ENCODE results near the gene CDHR4.
"Not testable (repeated sequence)": the region's sequence is repeated elsewhere in the genome, so short reads cannot be mapped to it uniquely, and the experiment has no call there.

The CDHR4 gene, protein sequence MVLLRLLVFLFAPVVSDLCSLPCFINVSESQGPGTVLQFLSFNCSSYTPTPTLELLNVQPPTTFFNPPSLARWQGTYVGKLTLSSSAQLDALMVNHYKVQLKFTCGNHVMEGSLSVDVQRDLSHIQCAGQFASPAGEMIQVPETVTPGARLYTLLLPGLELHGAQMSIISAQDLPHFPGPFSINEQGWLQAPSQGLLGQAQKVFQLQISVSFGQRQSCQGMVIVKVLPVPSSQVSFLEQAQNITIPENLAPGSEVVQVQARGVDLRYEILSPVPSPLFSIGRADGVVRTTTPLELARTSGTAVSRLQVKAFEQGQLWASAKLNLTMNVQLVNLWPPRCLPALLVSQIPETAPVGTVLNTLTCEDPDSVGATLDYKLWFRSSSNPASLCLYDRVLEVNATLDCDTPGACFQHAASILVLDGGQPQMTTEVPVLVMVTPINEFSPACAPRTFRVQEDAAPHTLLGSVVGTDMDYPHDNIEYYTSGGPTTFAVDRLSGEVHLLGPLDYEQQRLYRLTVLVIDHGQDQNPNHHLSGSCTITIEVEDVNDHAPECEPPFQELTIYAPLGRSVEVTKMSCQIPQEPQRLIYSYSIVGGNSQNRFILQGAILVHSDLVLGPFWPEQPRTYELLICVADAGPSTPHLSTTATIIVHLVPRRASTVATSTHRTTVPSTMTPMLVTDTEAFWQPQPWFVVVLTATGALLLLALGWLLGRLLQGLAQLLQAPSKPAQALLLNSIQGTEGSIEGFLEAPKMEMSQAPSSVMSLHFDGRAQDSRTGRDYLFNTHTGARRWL

GRCh38 chr3:49799761-49800160, at the start of gene CDHR4:
TSS of gene CDHR4 (minus strand) at chr3:49799873. CDS start at chr3:49799812, 61 bp downstream.
- no peak for DNase-seq

GRCh38 chr3:49845694-49846093, 46.0 kb upstream of the CDHR4 start:
- no peak for DNase-seq

DNA sequence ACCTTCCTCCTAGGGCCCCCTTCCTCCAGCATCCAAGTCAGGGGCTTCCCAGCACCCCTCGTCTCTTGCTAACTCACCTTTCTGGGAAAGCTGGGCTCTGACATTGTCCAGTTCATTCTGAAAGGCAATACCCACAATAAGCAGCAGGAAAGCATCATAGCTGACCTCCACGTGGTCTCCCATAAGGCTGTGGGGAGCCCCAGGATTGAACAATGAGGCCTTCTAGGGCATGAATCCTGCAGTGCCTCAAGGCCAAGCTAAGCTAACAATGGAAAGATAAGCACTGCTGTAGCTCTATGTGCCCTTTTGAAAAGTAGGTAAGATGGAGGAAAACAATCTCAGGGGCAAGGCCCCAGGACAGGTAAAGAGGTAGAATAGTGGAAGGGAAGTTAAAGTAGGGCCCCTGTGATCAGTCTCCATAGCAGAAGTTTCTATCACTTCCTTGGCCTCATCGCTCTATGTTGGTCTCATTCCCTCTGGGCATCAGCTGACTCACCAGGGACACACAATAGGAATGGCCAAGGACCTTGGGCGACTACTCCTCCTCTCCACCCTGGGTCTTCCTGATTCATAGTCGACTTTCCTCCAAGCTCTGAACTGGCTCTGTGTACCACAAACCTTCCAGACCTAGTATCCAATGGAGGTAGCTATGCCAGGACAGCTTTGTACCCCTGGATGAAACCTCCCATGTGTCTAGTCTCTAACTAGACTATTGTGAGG, 45.0 kb upstream of the CDHR4 start:
- DNase-seq, result no peak

DNA sequence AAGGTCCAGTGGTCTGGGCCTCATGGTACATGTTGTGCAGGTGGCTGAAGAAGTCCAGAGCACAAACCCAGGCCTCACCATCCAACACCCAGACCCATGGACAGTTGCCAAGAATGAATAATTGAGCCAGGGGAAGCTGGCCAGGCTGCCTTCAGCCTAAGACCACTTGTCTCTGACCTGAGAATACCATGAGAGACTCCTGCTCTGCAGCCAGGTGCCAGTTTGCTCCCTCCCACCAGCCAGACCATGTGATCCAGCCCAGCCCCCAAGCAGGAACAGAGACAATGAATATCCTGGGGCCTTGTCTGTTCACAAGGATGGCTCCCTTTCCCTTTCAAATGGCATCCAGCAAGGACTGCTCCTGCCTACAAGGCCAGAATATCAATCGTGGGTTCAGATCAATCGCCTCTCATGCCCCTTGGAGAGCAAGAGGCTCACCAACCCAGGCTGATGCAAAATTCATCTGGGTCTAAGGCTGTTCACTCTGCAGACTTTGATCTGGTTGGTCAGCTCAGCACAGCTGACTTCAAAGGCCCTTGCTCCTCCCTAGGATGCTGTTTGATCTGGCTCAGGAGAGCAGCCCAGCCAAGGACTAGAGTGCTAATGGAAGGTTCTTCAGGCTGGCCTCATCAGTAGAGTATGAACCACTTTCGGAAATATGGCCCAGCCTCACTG, 43.3 kb upstream of the CDHR4 start:
- DNase-seq, result no peak

GRCh38 chr3:49841806-49842205, 42.1 kb upstream of the CDHR4 start:
- DNase-seq, result no peak

GRCh38 chr3:49841126-49841696, 41.5 kb upstream of the CDHR4 start:
- DNase-seq, result no peak

GRCh38 chr3:49840388-49840787, 40.7 kb upstream of the CDHR4 start:
- DNase-seq, result no peak

GRCh38 chr3:49839193-49839809, 39.6 kb upstream of the CDHR4 start:
- peak; percentile 66 for DNase-seq

GRCh38 chr3:49831341-49831740, 31.7 kb upstream of the CDHR4 start:
- DNase-seq, result no peak

DNA sequence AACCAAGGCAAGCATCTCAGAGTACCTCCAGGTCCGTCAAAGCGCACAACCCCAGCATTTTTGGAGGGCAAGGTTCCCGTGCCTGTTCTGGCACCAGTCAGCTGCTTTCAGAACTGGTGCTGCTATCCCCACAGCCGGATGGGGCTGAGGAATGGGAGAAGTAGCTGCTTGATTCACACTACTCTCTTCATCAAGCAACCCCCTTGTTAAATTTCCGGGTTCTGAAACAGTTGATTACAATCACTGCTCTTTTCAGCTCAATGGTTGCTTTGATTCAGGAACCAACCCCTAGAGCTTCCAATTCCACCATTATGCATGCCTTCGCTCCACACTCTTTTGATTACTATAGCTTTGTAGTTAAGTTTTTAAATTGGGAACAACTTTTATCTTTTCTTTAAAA, 26.3 kb upstream of the CDHR4 start:
- no peak for DNase-seq

DNA sequence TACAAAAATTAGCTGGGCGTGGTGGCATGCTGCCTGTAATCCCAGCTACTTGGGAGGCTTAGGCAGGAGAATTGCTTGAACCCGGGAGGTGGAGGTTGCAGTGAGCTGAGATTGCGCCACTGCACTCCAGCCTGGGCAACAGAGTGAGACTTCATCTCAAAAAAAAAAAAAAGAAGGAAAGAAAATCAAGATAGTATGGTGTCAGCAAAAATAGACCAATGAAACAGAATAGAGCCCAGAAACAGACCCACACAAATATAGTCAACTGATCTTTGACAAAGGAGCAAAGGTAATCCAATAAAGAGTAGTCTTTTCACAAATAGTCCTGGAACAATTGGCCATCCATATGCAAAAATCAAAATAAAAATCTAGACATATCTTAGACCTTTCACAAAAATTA, 23.5 kb upstream of the CDHR4 start:
- DNase-seq, result not testable (repeated sequence)

- peak; percentile 60 for DNase-seq
Observed at GRCh38 chr3:49813497-49814174, 14.0 kb upstream of the CDHR4 start, which contains the start of gene UBA7. TSS of gene UBA7 (minus strand) at chr3:49813953. CDS start at chr3:49813787, 166 bp downstream.

DNA sequence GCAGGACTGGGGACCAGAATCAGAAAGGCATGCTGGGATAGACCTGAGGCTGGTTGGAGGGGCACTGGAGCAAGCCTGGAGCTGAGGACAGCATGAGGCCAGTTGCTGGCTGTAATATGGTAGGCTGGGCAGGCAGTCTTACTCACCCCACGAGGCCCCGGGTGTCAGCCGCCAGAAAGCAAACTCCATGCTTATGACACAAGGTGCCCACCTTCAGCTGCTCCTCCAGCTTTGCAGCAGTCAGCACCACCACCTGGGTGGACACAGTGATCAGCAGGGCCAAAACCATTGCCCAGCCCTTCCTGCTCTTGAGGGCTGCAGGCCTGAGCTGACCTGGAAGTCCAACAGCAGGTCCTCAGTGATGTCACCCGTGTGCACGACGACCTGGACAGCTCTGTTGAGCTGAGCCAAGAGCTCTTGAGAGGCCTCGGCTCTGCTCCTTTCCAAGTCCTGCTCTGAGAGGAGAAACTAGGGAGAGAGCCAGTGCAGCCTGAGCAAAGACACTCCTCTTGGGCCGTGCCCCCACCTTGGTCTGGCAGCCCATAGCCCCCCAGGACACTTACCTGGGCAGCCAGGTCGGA, 13.3 kb upstream of the CDHR4 start:
- DNase-seq, result no peak

DNA sequence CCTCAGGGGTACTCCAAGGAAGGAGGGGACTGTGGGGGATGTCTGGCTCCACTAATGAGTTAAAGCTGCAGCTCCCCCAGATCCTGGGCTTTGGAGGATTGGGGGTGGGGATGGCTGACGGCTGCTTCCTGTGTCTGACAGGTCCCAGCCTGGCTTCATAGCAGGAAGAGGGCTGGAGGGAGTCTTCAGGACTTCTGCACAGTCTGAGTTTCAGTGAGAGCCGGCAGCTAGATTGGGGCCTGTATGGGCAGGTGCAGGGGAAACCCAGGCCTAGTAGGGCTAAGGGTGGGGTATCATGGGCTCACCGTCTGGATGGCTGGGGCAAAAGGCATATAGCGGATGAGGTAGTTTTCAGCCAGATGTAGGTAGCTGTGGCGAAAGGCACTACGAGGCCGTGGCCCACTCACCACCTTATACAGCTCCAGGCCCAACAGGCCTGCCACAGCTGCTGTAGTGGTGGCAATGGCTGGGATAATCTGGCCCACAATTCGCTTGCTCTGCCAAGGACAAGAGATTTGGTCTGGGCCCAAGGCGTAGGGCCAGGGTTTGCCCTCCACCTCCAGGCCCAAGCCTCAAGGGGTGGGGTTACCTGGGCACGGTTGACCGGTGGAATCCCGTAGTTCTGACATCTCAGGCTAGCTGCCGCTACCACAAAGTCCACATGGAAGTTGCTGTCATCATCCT, 7.9 kb upstream of the CDHR4 start:
- no peak for DNase-seq

GRCh38 chr3:49806850-49807249, 7.2 kb upstream of the CDHR4 start:
- DNase-seq, result no peak

- DNase-seq, result no peak
Observed at GRCh38 chr3:49805897-49806701, 6.4 kb upstream of the CDHR4 start.

GRCh38 chr3:49805367-49805782, 5.7 kb upstream of the CDHR4 start:
- peak; percentile 71 for DNase-seq

GRCh38 chr3:49804141-49805041, 4.7 kb upstream of the CDHR4 start:
- no peak for DNase-seq

All from NCI-H2029 treated with DMSO at 0.1 percent for 48 hours (cell line).